Activated CD4-positive, alpha-beta T cell treated with anti-CD3 and anti-CD28 coated beads, Interleukin-2, amount 50 U/mL, for 48 hours (primary cell): Measurements from ENCODE around the gene LMTK2.
A peak's percentile ranks its signal among the peaks of the same experiment; 100 is the strongest.

ENCODE experiments used
- DNase-seq, 2 experiments: peaks; one replicate each; pipeline ENCODE4 v3.0.0-alpha.2; 2020

Gene LMTK2

DNA sequence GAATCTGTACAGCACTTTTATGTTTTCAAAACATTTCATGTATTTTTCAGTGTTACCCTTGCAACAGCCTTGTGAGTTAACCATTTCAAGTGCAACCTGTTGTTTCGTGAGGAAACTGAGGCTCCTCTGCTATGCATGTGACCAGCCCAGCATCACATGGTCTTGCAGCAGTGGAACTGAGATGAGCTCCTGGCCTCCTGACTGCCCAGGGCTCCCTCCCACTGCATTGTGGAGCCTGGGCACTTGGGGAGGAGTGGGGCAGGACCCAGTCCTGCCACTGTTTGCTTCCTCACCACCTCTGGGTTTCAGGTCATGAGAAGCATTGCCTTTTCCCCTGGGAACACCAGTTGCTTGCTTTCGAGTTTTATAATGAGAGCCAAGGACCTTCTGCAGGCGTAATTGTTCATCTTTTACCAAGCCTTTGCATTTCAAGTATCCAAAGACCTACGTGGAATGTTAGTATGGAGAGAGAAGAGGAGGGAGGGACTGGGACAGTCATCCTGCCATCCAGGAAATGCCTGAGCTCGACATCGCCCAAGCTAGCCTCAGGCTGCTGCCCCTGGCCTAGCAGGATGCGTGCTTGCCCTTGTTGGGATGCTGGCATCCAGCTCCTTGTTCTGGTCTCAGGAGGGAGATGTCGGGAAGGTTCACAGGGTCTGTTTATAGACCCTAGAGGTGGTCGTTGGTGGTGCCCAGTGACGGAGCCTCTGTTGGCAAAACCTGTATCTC, 72.3 kb downstream of the LMTK2 start:
- DNase-seq: no peak

DNA sequence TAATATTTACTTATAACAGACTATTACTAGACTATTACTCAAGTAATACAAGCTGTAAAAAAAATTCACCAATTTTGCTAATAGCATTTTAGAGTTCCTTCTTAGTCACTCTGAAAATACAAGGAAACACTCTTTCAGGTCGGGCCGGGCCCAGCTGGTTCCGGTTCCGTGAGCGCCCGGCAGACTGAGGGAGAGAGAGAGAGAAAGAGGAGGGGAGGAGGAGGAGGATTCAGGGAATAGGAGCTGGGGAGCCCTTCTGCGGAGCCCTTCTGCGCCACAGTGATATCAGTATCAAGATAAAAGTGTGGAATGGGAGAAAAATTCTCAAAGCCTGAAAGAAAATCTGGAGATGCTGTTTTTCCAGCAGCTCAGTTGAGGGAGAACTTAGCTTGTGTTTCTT, 74.1 kb downstream of the LMTK2 start:
- DNase-seq: no peak

DNA sequence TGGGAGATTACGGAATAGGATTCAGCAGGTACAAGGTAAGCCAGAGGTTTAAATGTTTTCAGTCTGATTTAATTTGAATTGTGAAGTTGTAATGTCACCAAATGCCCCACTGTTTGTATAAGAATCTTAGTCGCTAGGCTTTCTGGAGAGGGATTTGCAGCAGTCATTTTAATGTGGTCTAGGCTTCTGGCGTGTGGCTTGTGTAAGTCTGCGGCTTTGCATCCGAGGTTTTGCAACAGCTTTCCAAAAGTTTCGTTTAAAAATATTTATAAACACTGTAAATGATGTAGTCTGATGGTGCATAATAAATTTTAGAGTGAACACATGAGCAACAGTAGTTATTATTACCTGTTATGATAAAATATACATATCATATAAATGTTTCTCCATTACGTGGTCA, 78.4 kb downstream of the LMTK2 start:
- DNase-seq: no peak

DNA sequence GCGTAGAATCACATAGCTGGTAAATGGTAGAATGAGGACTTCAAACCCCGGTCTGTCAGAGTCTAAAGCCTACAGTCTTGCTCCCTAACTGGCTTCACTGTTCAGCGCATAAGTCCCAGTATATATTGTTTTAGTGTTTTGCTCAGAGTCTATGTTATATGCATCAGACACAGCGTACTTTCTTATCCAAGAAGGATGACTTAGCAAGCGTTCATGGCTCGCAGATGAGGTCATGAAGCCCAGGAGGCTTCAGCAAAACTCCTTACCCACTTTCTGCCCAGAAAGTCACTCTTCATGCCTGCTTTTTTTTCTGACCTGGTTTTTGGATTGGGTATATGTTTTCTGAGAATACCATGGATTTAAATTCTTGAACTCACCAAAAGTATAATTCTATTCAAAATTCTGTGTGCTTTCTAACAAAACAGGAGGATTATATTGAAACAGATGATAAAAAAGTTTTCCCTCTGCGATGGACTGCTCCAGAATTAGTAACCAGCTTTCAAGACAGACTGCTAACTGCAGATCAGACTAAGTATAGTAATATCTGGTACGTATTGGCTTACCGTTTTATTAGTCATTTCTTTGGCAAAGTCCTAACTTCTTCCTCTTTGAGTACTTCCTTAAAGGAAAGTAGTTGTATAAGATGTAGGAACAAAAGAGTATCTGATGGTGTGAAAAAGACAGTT, 79.9 kb downstream of the LMTK2 start:
- no peak for DNase-seq

DNA sequence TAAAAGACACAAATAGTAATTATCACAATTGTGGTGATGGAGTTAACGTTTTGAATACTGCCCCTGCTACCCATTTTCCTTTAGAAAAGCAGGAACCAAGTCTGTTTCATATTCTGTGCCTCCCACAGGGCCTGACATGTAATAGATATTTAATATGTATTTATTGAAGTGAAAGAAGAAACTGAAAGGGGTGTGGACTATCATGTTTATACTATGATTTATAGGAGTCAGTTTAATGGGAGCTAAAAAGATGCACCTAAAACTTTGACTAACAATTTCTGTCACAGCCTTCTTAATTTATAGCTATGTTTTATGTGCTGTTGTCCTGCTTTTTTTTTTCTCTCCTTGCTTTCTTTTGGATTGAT, 80.5 kb downstream of the LMTK2 start:
- DNase-seq: no peak

DNA sequence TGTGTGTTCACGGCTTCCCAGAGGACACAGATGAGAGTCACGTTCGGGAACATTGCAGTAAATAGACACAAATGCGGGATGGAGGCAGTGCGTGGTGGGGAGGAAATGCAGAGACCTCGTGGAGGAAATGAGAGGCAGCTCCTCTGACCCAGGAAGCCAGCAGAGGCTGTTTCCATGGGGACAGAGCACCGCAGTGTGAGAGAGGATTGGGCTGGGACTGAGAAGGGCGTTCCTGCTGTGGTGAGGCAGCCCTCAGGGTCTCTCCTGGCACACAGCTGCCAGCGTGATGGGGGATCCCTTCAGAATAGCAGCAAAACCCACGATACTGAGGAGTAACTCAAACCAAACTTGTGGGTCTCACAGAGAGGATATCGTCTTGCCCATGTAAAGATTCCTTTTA, 82.9 kb downstream of the LMTK2 start:
- no peak for DNase-seq

DNA sequence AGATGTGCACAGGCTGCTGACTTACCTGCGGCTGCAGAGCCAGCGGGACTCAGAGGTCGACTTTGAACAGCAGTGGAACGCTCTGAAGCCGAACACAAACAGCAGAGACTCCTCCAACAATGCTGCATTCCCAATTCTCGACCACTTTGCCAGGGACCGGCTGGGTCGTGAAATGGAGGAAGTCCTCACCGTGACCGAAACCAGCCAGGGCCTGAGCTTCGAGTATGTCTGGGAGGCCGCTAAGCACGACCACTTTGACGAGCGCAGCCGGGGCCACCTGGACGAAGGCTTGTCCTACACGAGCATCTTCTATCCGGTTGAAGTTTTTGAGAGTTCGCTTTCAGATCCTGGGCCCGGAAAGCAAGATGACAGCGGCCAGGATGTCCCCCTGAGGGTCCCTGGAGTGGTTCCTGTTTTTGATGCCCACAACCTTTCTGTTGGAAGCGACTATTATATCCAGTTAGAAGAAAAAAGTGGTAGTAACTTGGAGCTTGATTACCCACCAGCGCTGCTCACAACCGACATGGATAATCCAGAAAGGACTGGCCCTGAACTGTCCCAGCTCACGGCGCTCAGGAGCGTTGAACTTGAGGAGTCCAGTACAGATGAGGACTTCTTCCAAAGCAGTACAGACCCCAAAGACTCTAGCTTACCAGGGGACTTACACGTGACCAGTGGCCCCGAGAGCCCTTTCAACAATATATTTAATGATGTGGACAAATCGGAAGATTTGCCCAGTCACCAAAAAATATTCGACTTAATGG, 85.2 kb downstream of the LMTK2 start:
- DNase-seq: no peak

DNA sequence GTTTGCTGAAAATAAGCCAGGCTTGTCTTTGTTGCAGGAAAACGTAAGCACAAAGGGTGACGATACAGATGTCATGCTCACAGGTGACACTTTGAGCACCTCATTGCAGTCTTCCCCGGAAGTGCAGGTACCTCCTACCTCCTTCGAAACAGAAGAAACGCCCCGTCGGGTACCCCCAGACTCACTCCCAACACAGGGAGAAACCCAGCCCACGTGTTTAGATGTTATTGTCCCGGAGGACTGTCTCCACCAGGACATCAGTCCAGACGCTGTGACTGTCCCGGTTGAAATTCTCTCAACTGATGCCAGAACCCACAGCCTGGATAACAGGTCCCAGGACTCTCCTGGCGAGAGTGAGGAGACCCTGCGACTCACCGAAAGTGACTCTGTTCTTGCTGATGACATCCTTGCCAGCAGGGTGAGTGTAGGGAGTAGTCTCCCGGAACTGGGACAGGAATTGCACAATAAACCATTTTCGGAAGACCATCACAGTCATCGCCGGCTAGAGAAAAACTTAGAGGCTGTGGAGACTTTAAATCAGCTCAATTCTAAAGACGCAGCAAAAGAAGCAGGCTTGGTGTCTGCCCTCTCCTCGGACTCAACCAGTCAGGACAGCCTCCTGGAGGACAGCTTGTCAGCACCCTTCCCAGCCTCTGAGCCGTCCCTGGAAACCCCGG, 86.3 kb downstream of the LMTK2 start:
- no peak for DNase-seq

DNA sequence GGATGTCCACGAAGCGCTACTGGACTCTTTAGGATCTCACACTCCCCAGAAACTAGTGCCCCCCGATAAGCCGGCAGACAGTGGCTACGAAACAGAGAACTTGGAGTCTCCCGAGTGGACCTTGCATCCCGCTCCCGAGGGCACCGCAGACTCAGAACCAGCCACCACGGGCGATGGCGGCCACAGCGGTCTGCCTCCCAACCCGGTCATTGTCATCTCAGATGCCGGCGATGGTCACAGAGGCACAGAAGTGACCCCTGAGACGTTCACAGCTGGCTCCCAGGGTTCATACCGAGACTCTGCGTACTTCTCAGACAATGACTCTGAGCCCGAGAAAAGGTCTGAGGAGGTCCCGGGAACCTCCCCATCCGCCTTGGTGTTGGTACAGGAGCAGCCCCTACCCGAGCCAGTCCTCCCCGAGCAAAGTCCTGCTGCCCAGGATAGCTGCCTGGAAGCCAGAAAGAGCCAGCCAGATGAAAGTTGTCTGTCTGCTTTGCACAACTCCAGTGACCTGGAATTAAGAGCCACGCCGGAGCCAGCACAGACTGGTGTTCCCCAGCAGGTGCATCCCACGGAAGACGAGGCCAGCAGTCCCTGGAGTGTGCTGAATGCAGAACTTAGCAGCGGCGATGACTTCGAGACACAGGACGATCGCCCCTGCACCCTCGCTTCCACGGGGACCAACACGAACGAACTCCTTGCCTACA, 87.0 kb downstream of the LMTK2 start:
- no peak for DNase-seq

DNA sequence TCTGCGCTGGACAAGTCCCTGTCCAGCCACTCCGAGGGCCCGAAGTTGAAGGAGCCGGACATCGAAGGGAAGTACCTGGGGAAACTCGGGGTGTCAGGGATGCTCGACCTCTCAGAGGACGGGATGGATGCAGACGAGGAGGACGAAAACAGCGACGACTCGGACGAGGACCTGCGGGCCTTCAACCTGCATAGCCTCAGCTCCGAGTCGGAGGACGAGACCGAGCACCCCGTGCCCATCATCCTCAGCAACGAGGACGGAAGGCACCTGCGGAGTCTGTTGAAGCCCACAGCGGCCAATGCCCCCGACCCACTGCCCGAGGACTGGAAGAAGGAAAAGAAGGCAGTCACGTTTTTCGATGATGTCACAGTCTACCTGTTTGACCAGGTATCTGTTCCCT, 87.5 kb downstream of the LMTK2 start:
- DNase-seq: no peak

DNA sequence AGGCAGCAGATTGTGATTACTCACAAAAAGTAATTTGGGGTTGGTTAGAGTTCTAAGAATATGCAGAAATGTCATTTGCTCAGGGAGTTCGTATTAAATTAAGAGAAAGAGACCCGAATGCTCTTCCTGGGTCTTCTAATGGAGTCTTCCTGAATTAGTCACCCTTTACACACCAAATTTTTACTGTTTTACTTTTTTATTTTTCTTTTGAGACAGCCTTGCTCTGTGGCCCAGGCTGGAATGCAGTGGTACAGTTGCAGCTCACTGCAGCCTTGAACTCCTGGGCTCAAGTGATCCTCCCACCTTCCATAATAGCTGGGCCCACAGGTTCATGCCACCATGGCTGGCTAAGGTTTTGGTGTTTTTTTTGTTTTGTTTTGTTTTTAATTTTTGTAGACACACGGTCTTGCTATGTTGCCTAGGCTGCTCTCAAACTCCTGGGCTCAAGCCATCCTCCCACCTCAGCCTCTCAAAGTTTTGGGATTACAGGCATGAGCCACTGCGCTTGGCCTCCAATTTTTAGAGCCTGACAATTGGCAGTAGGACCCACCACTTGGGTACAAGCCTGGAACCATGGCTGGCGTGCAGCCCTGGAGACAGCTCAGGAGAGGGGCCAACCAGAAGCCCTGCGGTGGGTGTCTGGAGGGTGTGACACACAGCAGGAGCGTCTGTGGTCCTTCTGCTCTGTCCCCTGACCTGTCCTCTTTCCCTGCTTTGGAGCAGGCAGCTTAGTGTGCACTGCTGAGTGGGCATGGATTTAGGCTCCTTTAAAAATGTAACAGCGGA, 88.2 kb downstream of the LMTK2 start:
- DNase-seq: no peak

DNA sequence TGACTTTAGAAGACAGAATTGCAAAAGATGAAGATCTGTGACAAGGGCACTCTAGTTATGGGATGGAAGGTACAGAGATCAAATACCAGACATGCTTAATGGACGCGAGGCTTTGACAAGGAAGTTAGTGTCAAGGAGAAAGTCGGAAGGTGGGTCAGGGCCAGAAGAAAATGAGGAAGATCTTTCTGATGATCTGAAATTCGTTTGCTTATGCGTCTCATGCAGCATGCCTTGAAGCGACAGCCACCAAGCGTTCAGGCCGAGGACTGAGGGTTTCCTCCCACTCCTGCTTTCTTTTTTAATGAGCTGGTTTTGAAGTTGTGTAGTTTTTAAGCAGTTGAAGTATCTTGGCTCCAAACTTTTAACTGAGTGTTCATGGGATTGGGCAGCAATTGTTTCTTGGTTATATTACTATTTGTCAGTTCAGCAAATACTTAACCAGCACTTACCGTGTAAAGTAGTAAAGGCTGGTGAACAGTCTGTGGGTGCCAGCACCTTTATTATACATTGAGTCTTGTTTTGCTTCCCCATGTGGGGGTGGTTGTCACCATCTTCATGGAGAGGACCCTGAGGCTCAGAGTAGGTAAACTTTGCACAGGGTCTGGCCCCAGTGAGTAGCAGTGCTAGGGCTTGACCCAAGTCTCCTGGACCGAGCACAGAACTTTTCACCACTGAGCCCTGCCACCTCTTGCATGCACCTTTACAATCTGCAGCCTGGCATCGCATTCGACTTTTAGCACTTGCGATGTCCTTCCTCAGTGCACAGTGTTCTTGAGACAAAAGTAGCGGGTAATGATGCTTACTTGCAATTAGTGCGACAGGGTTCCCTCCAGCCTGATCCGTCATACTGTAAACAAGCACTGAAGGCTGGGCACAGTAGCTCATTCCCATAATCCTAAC, 90.3 kb downstream of the LMTK2 start:
- DNase-seq: no peak

DNA sequence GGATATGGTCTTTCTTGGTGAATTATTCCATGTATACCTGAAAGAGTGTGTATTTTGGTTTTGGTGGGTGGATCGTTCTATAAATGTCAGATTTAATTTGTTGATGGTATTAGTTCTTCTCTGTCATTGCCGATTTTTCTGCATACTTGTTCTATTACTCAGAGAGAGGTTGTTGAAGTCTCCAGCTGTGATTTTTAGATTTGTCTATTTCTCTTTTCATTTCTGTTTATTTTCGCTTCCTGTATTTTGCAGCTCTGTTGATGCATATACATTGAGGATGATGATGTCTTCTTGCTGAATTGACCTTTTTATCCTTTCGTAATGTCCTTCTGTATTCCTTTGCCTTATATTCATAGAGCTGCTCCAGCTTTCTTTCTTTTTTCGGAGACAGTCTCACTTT, 92.5 kb downstream of the LMTK2 start:
- DNase-seq: no peak

DNA sequence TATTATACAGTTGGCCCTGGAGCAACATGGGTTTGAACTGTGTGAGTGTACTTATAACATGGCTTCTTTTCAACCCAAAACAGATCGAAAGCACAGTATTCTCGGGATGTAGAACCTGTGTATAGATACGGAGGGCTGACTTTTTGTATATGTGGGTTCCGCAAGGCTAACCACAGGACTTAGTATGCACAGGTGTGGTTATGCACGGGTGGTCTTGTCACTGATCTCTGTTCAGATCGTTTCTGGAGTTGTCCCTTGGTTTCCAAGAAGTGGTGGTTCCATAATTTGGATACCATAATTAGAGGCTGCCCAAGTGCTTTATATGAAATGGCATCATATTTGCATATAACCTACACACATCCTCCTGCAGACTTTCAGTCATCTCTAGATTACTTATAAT, 93.7 kb downstream of the LMTK2 start:
- DNase-seq: no peak

DNA sequence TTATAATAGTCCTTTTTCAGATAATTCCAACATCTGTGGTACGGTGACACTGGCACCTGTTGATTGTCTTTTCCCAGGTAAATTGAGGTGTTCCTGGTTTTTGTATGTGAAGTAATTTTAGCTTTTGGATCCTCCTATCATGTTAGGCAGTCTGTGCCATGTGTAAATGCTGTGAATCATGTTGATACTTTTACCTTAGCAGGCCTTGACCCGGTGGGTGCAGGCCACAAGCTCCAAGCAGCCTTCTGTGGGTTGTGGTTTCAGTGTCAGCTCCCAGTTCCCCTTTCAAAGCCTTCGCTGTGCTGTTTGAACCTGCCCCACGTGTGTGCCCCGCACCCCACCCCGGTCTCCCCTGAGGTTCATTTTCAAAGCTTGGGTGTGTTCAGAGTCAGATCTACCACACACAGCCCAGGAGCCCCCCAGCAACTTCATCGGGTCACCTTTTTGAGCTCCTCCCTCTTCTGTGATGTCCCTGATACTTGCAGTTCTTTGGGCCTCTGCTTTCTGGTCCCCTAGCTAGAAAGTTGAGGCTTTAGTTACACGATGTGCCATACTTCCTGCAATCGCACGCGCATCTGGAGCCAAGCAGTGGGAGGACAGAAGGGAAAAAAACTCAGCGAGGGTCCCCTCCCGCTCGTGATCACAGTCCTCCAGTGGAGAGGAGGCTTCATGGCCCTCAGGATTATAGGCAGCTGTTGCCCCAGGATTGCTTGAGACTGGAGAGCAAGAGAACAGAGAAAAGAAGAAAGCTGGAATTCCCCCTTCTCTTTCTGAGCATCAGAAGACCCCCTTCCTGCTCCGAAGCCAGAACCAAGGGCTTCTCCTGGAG, 95.9 kb downstream of the LMTK2 start:
- DNase-seq: peak; percentile 63 to 75

DNA sequence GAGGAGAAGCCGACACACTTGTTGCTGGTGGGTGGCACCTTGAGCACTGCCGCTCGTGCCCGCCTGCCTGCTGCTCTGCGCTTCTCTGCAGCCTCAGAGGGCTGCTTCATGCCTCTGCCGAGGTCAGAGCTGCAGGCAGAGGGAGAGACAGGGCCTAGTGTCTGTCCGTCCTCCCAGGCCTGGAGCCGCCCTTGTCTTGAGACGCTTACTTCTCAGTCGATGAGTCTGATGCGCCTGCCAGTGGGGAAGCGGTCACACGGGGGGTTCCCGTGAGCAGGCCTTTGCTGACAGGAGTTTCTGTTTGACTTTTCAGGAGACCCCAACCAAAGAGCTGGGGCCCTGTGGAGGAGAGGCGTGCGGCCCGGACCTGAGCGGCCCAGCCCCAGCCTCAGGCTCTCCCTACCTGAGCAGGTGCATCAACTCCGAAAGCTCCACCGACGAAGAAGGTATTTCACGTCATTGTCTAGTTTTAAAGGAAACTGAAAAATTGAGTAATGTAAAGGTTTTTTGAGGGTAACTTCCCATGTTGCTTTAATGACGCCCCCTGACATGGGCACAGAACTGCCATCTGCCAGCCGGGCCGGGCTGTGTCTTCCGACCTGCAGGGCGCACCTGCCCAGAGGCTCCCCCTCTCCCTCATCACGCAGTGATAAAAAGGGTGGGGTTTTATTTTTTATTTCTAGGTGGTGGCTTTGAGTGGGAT, 96.8 kb downstream of the LMTK2 start:
- no peak for DNase-seq

DNA sequence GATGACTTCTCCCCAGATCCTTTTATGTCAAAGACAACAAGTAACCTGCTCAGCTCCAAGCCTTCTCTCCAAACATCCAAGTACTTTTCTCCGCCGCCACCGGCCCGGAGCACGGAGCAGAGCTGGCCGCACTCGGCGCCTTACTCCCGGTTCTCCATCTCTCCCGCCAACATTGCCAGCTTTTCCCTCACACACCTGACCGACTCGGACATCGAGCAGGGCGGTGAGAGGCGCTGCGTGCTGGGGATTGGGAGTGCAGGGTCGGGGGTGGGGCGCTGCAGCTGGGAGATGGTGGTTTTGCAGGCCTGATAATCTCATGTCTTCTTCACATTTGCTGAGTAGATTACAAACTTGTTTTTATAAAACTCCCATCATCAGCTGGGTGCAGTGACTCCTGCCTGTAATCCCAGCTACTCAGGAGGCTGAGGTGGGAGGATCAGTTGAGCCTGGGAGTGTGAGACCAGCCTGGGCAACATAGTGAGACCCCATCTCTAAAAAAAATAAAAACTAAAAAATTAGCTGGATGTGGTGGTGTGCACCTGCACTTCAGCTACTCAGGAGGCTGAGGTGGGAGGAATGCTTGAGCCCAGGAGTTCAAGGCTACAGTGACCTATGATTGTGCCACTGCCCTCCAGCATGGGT, 97.4 kb downstream of the LMTK2 start:
- no peak for DNase-seq

DNA sequence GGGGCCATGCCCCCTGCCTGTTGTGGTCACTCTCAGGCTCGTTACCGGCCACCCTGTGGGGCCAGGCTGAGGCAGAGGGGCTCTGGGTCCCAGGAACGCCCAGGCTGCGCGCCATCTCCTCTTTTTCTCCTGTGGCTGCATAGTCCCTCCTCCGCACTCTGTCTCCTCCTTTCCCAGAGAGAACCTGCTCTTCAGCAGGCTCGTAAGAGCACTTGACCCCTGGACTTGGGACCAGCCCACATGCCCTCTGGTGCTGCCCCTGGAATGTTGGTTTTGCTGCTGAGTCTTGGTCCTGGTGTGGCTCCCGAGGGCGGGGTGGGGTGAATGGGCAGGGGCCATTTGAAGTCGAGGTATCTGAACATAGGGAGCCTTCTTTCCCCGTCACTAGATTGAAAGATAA, 98.0 kb downstream of the LMTK2 start:
- no peak for DNase-seq
